SK-N-SH (cell line): ENCODE measurements around the gene SART1. TPM values are rescaled to one million over a fixed set of nuclear protein-coding genes. Genes with fewer than 3 reads are reported as not detected.
"Not testable (repeated sequence)": the region's sequence is repeated elsewhere in the genome, so short reads cannot be mapped to it uniquely, and the experiment has no call there.

Experiments used
- CTCF ChIA-PET: fragments of 300-600, 350-600 bp; formaldehyde crosslinking; extraction: SDS; loops from one replicate; lab custom pipeline; 2021; lab: Yijun Ruan, JAX
- POLR2A ChIA-PET: fragments of 350-600 bp; sonication (Branson Sonifier 250); formaldehyde crosslinking; extraction: SDS; loops from one replicate; lab custom pipeline; 2020; ENCODE audit warnings: antibody characterized with exemption, inconsistent platforms; lab: Yijun Ruan, JAX
- DNase-seq: peaks from one replicate; pipeline ENCODE4 v3.0.0; 2012
- H2AFZ ChIP-seq: fragments of 200-600 bp; sonication (generic); 2 replicates; pipeline ENCODE4 v1.8.1; 2016; ENCODE audit warnings: antibody characterized with exemption, mild to moderate bottlenecking, low read depth
- H3F3A ChIP-seq: fragments of 200-600 bp; sonication (generic); replicated peaks from 2 replicates; pipeline ENCODE3; 2016; ENCODE audit warnings: antibody characterized with exemption, mild to moderate bottlenecking; ENCODE audit not compliant: insufficient read depth
- H3K27ac ChIP-seq, 2 experiments: fragments of 200-500 bp in 1 of 2; fragments of 200-600 bp in 1 of 2; sonication (Bioruptor generic) in 1 of 2; sonication (generic), shearing (Covaris generic) in 1 of 2; 2 replicates each; pipeline versions ENCODE4 v1.5.1 to v1.6.1; 2014 to 2016; ENCODE audit warnings: low read depth in 2 of 2, inconsistent platforms in 1 of 2, low read length in 1 of 2, mild to moderate bottlenecking in 1 of 2, mixed read lengths in 1 of 2
- H3K27me3 ChIP-seq: fragments of 200-600 bp; sonication (generic), shearing (Covaris generic); 2 replicates; pipeline ENCODE4 v1.6.1; 2016; ENCODE audit warnings: mixed run types; ENCODE audit not compliant: insufficient read depth
- H3K36me3 ChIP-seq, 2 experiments: fragments of 200-500 bp in 1 of 2; fragments of 200-600 bp in 1 of 2; sonication (Bioruptor generic) in 1 of 2; sonication (generic) in 1 of 2; replicated peaks in 1 of 2; 2 replicates each; pipeline versions ENCODE3 to v1.5.1; 2014 to 2016; ENCODE audit warnings: low read length in 1 of 2, mild to moderate bottlenecking in 1 of 2; ENCODE audit not compliant: insufficient read depth in 2 of 2, control insufficient read depth in 1 of 2
- H3K4me1 ChIP-seq, 2 experiments: fragments of 200-500 bp in 1 of 2; fragments of 200-600 bp in 1 of 2; sonication (Bioruptor generic) in 1 of 2; sonication (generic), shearing (Covaris generic) in 1 of 2; 2 replicates each; pipeline versions ENCODE4 v1.5.1 to v1.6.1; 2014 to 2016; ENCODE audit warnings: low read depth in 1 of 2, low read length in 1 of 2, mixed run types in 1 of 2; ENCODE audit not compliant: insufficient read depth in 2 of 2, control insufficient read depth in 1 of 2
- H3K4me2 ChIP-seq: fragments of 200-600 bp; sonication (generic), shearing (Covaris generic); 2 replicates; pipeline ENCODE4 v1.6.1; 2017; ENCODE audit warnings: mixed run types
- H3K4me3 ChIP-seq, 2 experiments: fragments of 200-500 bp in 1 of 2; fragments of 200-600 bp in 1 of 2; sonication (Bioruptor generic) in 1 of 2; sonication (generic), shearing (Covaris generic) in 1 of 2; 2 replicates each; pipeline versions ENCODE4 v1.5.1 to v1.8.1; 2014 to 2016; ENCODE audit warnings: low read depth in 2 of 2, inconsistent platforms in 1 of 2, low read length in 1 of 2, mild to moderate bottlenecking in 1 of 2, mixed read lengths in 1 of 2, moderate library complexity in 1 of 2
- H3K79me2 ChIP-seq: fragments of 200-600 bp; sonication (generic); 2 replicates; pipeline ENCODE4 v1.8.1; 2017; ENCODE audit warnings: mild to moderate bottlenecking; ENCODE audit not compliant: insufficient read depth
- H3K9ac ChIP-seq: fragments of 200-600 bp; sonication (generic); 2 replicates; pipeline ENCODE4 v1.6.1; 2017; ENCODE audit warnings: mixed run types
- H3K9me2 ChIP-seq: fragments of 200-600 bp; sonication (generic); 2 replicates; pipeline ENCODE4 v1.6.1; 2017; ENCODE audit warnings: mixed run types
- H3K9me3 ChIP-seq: fragments of 200-600 bp; sonication (generic); 2 replicates; pipeline ENCODE4 v1.6.1; 2017; ENCODE audit warnings: mixed run types, mild to moderate bottlenecking, moderate library complexity
- H4K20me1 ChIP-seq: fragments of 200-600 bp; sonication (generic); 2 replicates; pipeline ENCODE4 v1.6.1; 2017; ENCODE audit warnings: mild to moderate bottlenecking, mixed run types; ENCODE audit not compliant: insufficient read depth
- ELF1 ChIP-seq: IDR thresholded peaks from 2 replicates; pipeline ENCODE4 v1.4.0; 2012
- FOXM1 ChIP-seq: IDR thresholded peaks from 2 replicates; pipeline ENCODE4 v1.4.0; 2012; ENCODE audit warnings: low read depth, mild to moderate bottlenecking
- GATA2 ChIP-seq: sonication (generic); formaldehyde crosslinking; IDR thresholded peaks from 2 replicates; pipeline ENCODE4 v1.5.0; 2020; ENCODE audit warnings: mild to moderate bottlenecking, missing genetic modification reagents
- JUND ChIP-seq: IDR thresholded peaks from 2 replicates; pipeline ENCODE4 v1.4.0; 2012
- MEF2A ChIP-seq: IDR thresholded peaks from 2 replicates; pipeline ENCODE4 v1.4.0; 2012; ENCODE audit warnings: low read depth, borderline replicate concordance
- NFIC ChIP-seq: IDR thresholded peaks from 2 replicates; pipeline ENCODE4 v1.4.0; 2012; ENCODE audit warnings: borderline replicate concordance
- NRF1 ChIP-seq: IDR thresholded peaks from 2 replicates; pipeline ENCODE4 v1.6.1; 2012; ENCODE audit warnings: low read depth, mild to moderate bottlenecking, low read length
- PBX3 ChIP-seq: IDR thresholded peaks from 2 replicates; pipeline ENCODE4; 2012
- POLR2AphosphoS5 ChIP-seq: IDR thresholded peaks from 2 replicates; pipeline ENCODE4 v1.6.1; 2012; ENCODE audit warnings: low read depth, low read length
- RAD21 ChIP-seq: IDR thresholded peaks from 2 replicates; pipeline ENCODE4 v1.6.1; 2012; ENCODE audit warnings: mild to moderate bottlenecking, low read length
- RXRA ChIP-seq: IDR thresholded peaks from 2 replicates; pipeline ENCODE4 v1.4.0; 2012; ENCODE audit warnings: low read depth, mild to moderate bottlenecking, borderline replicate concordance
- SMC3 ChIP-seq: IDR thresholded peaks from 2 replicates; pipeline ENCODE4 v1.6.1; 2012; ENCODE audit warnings: low read depth, low read length, improper control_type of control experiment
- TAF1 ChIP-seq: IDR thresholded peaks from 2 replicates; pipeline ENCODE4 v1.6.1; 2012; ENCODE audit warnings: low read depth, mild to moderate bottlenecking, low read length, moderate library complexity, borderline replicate concordance
- TEAD4 ChIP-seq: IDR thresholded peaks from 2 replicates; pipeline ENCODE4 v1.4.0; 2012; ENCODE audit warnings: mild to moderate bottlenecking, borderline replicate concordance; ENCODE audit not compliant: insufficient read depth
- USF2 ChIP-seq: fragments of 150-350 bp; IDR thresholded peaks from 2 replicates; pipeline ENCODE4 v1.6.1; 2017; ENCODE audit warnings: antibody characterized with exemption, low read length, low read depth, borderline replicate concordance
- WGBS: methylation state at CpG from one replicate; pipeline ENCODE4 v1.1.6; 2017; ENCODE audit warnings: low lambda C conversion rate; 5-methylcytosine and 5-hydroxymethylcytosine counted together
- polyA plus RNA-seq, 3 experiments: library from polyadenylated mRNA; depleted of rRNA; stranded (reverse); fragments of >200 nt; gene quantifications; 2 replicates each; pipeline ENCODE4 v1.2.3, GENCODE V29; 2012

SART1 gene
- polyA plus RNA-seq, 1 of the 3 experiments (the other 2 are of a cell fraction) = 73.6 TPM

- peaks cover 19% of the 10 kb centered on the region for H3K79me2 ChIP-seq
- H3K27me3 ChIP-seq = no peaks in the 10 kb centered on the region
- CTCF ChIA-PET = interaction anchor here (0.6 to 2.3 kb wide), 4 partner anchors 14 to 44 kb away, joined by 3 to 23 read pairs (median 4); no protein-coding TSS in a partner anchor
- H2AFZ ChIP-seq = 0 out of 2 replicates have a peak overlapping the region, but pooled peaks have one; percentile 31
- H4K20me1 ChIP-seq = no peaks in the 10 kb centered on the region
- H3F3A ChIP-seq = peaks cover 44% of the 10 kb centered on the region
- WGBS = 53% methylated on average over 7 of the region's 10 CpGs
- POLR2A ChIA-PET = interaction anchor here (0.8 to 1.6 kb wide), 2 partner anchors 37 to 50 kb away, joined by 4 to 6 read pairs; no protein-coding TSS in a partner anchor
- no peak overlapping the region for H3K4me2 ChIP-seq
- H3K4me3 ChIP-seq = no peak overlapping the region
- H3K36me3 ChIP-seq = peaks cover 18% of the 10 kb centered on the region in 2 experiments
- no peaks in the 10 kb centered on the region for H3K9me3 ChIP-seq
- no peaks in the 10 kb centered on the region for H3K9me2 ChIP-seq
- DNase-seq = no peak
- peaks cover 4 to 6% of the 10 kb centered on the region in 2 experiments; a peak in 2 of 4 replicates for H3K4me1 ChIP-seq
- 0 out of 2 replicates have a peak overlapping the region, but pooled peaks have one; percentile 6 for H3K9ac ChIP-seq
- H3K27ac ChIP-seq = peak overlapping the region in 1 of 2 experiments; percentile 13; a peak in 1 of 4 replicates
- TF ChIP-seq RAD21 (no peak), ELF1 (no peak), MEF2A (no peak), PBX3 (no peak)
- TF ChIP-seq, all 33 proteins: peak for 0
Measured at GRCh38 chr11:66008468-66009101, 47.1 kb downstream of the SART1 start.

- DNase-seq, H3K79me2 ChIP-seq, H3K36me3 ChIP-seq, H3K9me2 ChIP-seq, H4K20me1 ChIP-seq, POLR2A ChIA-PET, H2AFZ ChIP-seq, H3K4me2 ChIP-seq, H3K9ac ChIP-seq, H3K27me3 ChIP-seq, H3K9me3 ChIP-seq, H3K27ac ChIP-seq, H3K4me3 ChIP-seq: not testable (repeated sequence)
- CTCF ChIA-PET = interaction anchor here (0.8 to 2.3 kb wide), 3 partner anchors 12 to 35 kb away, joined by 3 to 23 read pairs (median 5); no protein-coding TSS in a partner anchor
- WGBS = 100% methylated on average over 4 of the region's 4 CpGs
- peaks cover 45% of the 10 kb centered on the region for H3F3A ChIP-seq
- H3K4me1 ChIP-seq = peaks cover 4 to 11% of the 10 kb centered on the region in 2 experiments; a peak in 3 of 4 replicates
Measured at GRCh38 chr11:66010036-66010435, 48.5 kb downstream of the SART1 start.

- WGBS = 52% methylated on average over 13 of the region's 14 CpGs
- no peak for DNase-seq
- CTCF ChIA-PET = interaction anchor here (0.7 to 4.3 kb wide), 3 partner anchors 11 to 33 kb away, joined by 3 to 36 read pairs (median 5); no protein-coding TSS in a partner anchor
- Histone ChIP-seq H3F3A (peaks cover 45% of the 10 kb centered on the region), H3K36me3 (no peaks in the 10 kb centered on the region), H3K4me3 (no peak overlapping the region), H3K9ac (no peak overlapping the region), H4K20me1 (no peaks in the 10 kb centered on the region), H3K4me1 (peaks cover 15 to 24% of the 10 kb centered on the region in 2 experiments; a peak in 3 of 4 replicates), H3K9me3 (no peaks in the 10 kb centered on the region), H3K27me3 (no peaks in the 10 kb centered on the region), H3K4me2 (no peak overlapping the region), H3K9me2 (no peaks in the 10 kb centered on the region), H3K27ac (peak overlapping the region in 1 of 2 experiments; percentile 10; a peak in 1 of 4 replicates), H3K79me2 (peaks cover 5% of the 10 kb centered on the region; the same call in 1 of the 2 replicates), H2AFZ (no peak overlapping the region)
- POLR2A ChIA-PET = no interaction called here
- TF ChIP-seq TAF1 (no peak), USF2 (no peak), TEAD4 (no peak), JUND (no peak), NFIC (no peak), GATA2 (no peak), SMC3 (no peak), FOXM1 (no peak), RXRA (no peak), POLR2AphosphoS5 (no peak), NRF1 (no peak)
Measured at GRCh38 chr11:66011239-66011784, 49.8 kb downstream of the SART1 start.
